ENCODE data around the gene BMERB1.

GRCh38 chr16:15507301-15507958 is 73.0 kb downstream of the BMERB1 start:
- TF ChIP-seq CTCF (optimal IDR thresholded peaks at IDR 0.05 in 1 of 3, IDR thresholded peaks at IDR 0.05 in 1 of 3, conservative IDR thresholded peaks at IDR 0.05 in 1 of 3; ENCODE audit: extremely low read depth in 1 of 3, insufficient read depth in 2 of 3, low read length in 3 of 3) (no peak), EZH2 (IDR thresholded peaks at IDR 0.05; ENCODE audit: low read length) (peak; percentile 31)

All from keratinocyte (primary cell).